ENCODE results near the gene PLCL2. TPM values are rescaled to one million over a fixed set of nuclear protein-coding genes. Genes with fewer than 3 reads are reported as not detected.

Gene PLCL2
- polyA plus RNA-seq, 1 experiment: 0.94 TPM

GRCh38 chr3:16864610-16865313, 20.0 kb upstream of the PLCL2 start:
- Histone ChIP-seq H3K4me3 (ENCODE audit: low read depth, low read length) (no peak overlapping the region), H3K27me3 (ENCODE audit: control insufficient read depth, insufficient read depth, low read length) (peaks cover 3% of the 10 kb centered on the region), H3K27ac (ENCODE audit: low read depth, low read length) (no peak overlapping the region), H3K9me3 (ENCODE audit: control insufficient read depth, insufficient read depth, low read length) (no peaks in the 10 kb centered on the region)
- TF ChIP-seq, protein P1, sequence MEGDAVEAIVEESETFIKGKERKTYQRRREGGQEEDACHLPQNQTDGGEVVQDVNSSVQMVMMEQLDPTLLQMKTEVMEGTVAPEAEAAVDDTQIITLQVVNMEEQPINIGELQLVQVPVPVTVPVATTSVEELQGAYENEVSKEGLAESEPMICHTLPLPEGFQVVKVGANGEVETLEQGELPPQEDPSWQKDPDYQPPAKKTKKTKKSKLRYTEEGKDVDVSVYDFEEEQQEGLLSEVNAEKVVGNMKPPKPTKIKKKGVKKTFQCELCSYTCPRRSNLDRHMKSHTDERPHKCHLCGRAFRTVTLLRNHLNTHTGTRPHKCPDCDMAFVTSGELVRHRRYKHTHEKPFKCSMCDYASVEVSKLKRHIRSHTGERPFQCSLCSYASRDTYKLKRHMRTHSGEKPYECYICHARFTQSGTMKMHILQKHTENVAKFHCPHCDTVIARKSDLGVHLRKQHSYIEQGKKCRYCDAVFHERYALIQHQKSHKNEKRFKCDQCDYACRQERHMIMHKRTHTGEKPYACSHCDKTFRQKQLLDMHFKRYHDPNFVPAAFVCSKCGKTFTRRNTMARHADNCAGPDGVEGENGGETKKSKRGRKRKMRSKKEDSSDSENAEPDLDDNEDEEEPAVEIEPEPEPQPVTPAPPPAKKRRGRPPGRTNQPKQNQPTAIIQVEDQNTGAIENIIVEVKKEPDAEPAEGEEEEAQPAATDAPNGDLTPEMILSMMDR (IDR thresholded peaks at IDR 0.05; ENCODE audit: low read depth, low read length): no peak
- ChIA-PET CTCF (no interaction called here), POLR2A (no interaction called here)
- DNase-seq (ENCODE audit: low read depth, low spot score): no peak

GRCh38 chr3:16865335-16865734, 19.4 kb upstream of the PLCL2 start:
- Histone ChIP-seq H3K9me3 (ENCODE audit: control insufficient read depth, insufficient read depth, low read length) (no peaks in the 10 kb centered on the region), H3K27me3 (ENCODE audit: control insufficient read depth, insufficient read depth, low read length) (peaks cover 3% of the 10 kb centered on the region), H3K27ac (ENCODE audit: low read depth, low read length) (no peak overlapping the region), H3K4me3 (ENCODE audit: low read depth, low read length) (no peak overlapping the region)
- POLR2A ChIA-PET: no interaction called here
- DNase-seq (ENCODE audit: low read depth, low spot score): no peak
- CTCF ChIA-PET: interaction anchor here (0.6 kb wide), 1 partner anchor 18 kb away, joined by 3 read pairs; no protein-coding TSS in a partner anchor
- TF ChIP-seq, protein P1 (IDR thresholded peaks at IDR 0.05; ENCODE audit: low read depth, low read length): no peak

- TF ChIP-seq, protein P1 (IDR thresholded peaks at IDR 0.05; ENCODE audit: low read depth, low read length): no peak
- Histone ChIP-seq H3K9me3 (ENCODE audit: control insufficient read depth, insufficient read depth, low read length) (no peaks in the 10 kb centered on the region), H3K4me3 (ENCODE audit: low read depth, low read length) (no peak overlapping the region), H3K27ac (ENCODE audit: low read depth, low read length) (no peak overlapping the region), H3K27me3 (ENCODE audit: control insufficient read depth, insufficient read depth, low read length) (peaks cover 3% of the 10 kb centered on the region)
- ChIA-PET POLR2A (no interaction called here), CTCF (interaction anchor here (2.3 kb wide), 1 partner anchor 18 kb away, joined by 7 read pairs; the partner anchor contains the start of gene PLCL2)
- no peak for DNase-seq (ENCODE audit: low read depth, low spot score)
These were observed 18.2 kb upstream of the PLCL2 start for GRCh38 chr3:16866571-16866970.

DNA sequence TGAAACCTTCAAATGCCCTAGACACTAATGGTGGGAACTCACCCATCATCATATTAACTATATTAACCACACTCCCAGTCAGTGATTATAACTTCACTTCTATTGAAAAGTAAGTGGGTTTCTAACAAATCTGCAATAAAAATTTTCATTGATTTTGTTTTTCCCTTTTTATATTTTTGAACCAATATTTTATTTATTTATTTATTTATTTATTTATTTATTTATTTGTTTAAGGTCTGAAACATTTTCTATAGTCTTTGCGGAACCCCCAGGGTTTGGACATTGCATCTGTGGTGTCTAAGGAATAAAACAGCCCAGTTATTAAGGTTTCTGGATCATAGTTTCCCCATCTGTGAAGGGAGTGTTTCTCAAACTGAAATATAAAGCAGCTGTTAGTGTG, 16.2 kb upstream of the PLCL2 start:
- Histone ChIP-seq H3K9me3 (ENCODE audit: control insufficient read depth, insufficient read depth, low read length) (no peaks in the 10 kb centered on the region), H3K4me3 (ENCODE audit: low read depth, low read length) (no peak overlapping the region), H3K27ac (ENCODE audit: low read depth, low read length) (no peak overlapping the region), H3K27me3 (ENCODE audit: control insufficient read depth, insufficient read depth, low read length) (peaks cover 3% of the 10 kb centered on the region)
- DNase-seq (ENCODE audit: low read depth, low spot score): no peak
- ChIA-PET CTCF (interaction anchor here (2.3 kb wide), 1 partner anchor 16 kb away, joined by 7 read pairs; the partner anchor contains the start of gene PLCL2), POLR2A (no interaction called here)
- TF ChIP-seq, protein P1 (IDR thresholded peaks at IDR 0.05; ENCODE audit: low read depth, low read length): no peak

GRCh38 chr3:16869261-16870005, 15.3 kb upstream of the PLCL2 start:
- no peak overlapping the region for H3K4me3 ChIP-seq (ENCODE audit: low read depth, low read length)
- TF ChIP-seq, protein P1 (IDR thresholded peaks at IDR 0.05; ENCODE audit: low read depth, low read length): no peak
- peaks cover 3% of the 10 kb centered on the region for H3K27me3 ChIP-seq (ENCODE audit: control insufficient read depth, insufficient read depth, low read length)
- no peak for DNase-seq (ENCODE audit: low read depth, low spot score)
- ChIA-PET CTCF (no interaction called here), POLR2A (no interaction called here)
- H3K9me3 ChIP-seq (ENCODE audit: control insufficient read depth, insufficient read depth, low read length): no peaks in the 10 kb centered on the region
- no peak overlapping the region for H3K27ac ChIP-seq (ENCODE audit: low read depth, low read length)

Measured in AG04450 (cell line).